IPS-15b (cell line): ENCODE data around the gene LEMD1.
"Not testable (repeated sequence)": the region's sequence is repeated elsewhere in the genome, so short reads cannot be mapped to it uniquely, and the experiment has no call there.

Source experiments
- H3K27me3 ChIP-seq: one replicate; pipeline ENCODE4 v1.6.1; 2013; ENCODE audit warnings: low read length; ENCODE audit not compliant: control insufficient read depth, insufficient read depth
- H3K36me3 ChIP-seq: one replicate; pipeline ENCODE4 v1.6.1; 2013; ENCODE audit warnings: low read length; ENCODE audit not compliant: control insufficient read depth, insufficient read depth
- H3K4me1 ChIP-seq: one replicate; pipeline ENCODE4 v1.6.1; 2013; ENCODE audit warnings: mild to moderate bottlenecking, low read length; ENCODE audit not compliant: control insufficient read depth, insufficient read depth
- H3K4me3 ChIP-seq: one replicate; pipeline ENCODE4 v1.5.1; 2013; ENCODE audit warnings: low read depth, low read length
- H3K9ac ChIP-seq: one replicate; pipeline ENCODE4 v1.6.1; 2013; ENCODE audit warnings: low read depth, mild to moderate bottlenecking, low read length
- H3K9me3 ChIP-seq: one replicate; pipeline ENCODE4 v1.6.1; 2013; ENCODE audit warnings: mild to moderate bottlenecking, low read length; ENCODE audit not compliant: control insufficient read depth, insufficient read depth

The LEMD1 gene

DNA sequence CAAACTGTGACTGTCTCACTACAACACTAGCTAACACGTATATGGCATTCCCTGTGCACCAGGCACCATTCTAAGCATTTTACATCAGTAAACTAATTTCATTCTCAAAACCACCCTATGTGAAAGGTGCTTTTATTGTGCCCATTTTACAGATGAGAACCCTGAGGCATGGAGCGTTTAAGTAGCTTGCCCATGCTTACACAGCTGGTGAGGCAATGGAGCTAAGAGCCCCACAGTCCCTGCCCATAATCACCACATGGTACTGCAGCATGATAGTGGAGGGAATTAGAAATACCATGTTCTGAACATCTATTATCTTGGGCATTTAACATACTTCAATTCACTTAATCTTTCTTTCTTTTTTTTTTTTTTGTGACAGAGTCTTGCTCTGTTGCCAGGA lies 34.0 kb downstream of the LEMD1 start:
- Histone ChIP-seq H3K9ac (no peak overlapping the region), H3K4me3 (no peak overlapping the region), H3K9me3 (no peaks in the 10 kb centered on the region), H3K27me3 (no peaks in the 10 kb centered on the region), H3K4me1 (no peaks in the 10 kb centered on the region), H3K36me3 (no peaks in the 10 kb centered on the region)

DNA sequence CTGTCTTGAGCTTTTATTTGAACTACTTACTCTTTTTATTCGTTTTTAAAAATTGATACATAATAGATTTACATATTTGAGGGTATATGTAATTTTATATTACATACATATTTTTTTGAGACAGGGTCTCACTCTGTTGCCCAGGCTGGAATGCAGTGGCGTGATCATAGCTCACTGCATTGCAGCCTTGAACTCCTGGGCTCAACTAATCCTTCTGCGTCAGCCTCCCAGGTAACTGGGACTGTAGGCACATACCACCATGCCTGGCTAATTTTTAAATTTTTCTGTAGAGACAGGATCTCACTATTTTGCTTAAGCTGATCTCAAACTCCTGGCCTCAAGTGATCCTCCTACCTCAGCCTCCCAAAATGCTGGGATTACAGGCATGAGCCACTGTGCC lies 38.9 kb downstream of the LEMD1 start:
- H3K9ac ChIP-seq, H3K4me1 ChIP-seq, H3K9me3 ChIP-seq, H3K36me3 ChIP-seq, H3K4me3 ChIP-seq, H3K27me3 ChIP-seq: not testable (repeated sequence)

DNA sequence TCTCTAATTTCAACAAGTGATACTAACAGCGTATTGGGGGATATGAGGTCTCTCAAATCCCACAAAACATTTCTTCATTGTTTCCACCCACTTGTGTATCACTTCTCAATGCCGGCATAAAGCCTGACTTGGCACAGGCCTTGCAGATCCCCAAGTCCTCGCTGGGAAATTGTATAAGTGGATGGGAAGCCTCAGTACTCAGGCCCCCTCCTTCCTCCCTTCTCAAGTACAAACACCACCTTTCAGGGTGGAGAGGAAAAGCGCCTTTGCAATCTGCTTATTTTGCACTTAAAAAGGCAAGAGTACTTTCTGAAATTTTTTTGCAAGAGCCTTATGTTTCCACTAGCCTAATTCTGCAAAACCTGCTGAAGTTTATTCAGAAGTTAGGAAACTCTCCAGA lies 39.3 kb downstream of the LEMD1 start:
- Histone ChIP-seq H3K4me3 (no peak overlapping the region), H3K27me3 (no peaks in the 10 kb centered on the region), H3K36me3 (no peaks in the 10 kb centered on the region), H3K9ac (no peak overlapping the region), H3K9me3 (no peaks in the 10 kb centered on the region), H3K4me1 (peaks cover 5% of the 10 kb centered on the region)

DNA sequence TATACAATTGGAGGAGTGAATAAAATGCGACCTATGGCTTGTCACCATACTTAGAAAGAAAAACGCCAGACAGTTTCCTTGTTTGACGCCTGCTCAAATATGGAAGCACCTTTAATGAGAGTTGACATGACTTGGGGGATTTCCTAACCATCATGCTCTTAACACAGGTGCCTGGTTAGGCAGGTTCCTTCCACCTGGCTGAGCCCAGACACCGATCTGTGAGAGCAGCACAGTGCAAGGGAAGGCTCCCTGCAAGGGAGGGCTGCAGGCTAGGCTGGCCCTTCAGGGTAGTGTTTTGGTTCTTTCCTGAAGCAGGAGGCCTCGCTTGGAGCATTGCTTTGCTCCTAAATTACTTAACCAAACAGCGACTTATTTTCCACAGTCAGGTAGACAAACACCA lies 40.6 kb downstream of the LEMD1 start:
- Histone ChIP-seq H3K27me3 (no peaks in the 10 kb centered on the region), H3K4me1 (peaks cover 5% of the 10 kb centered on the region), H3K4me3 (no peak overlapping the region), H3K36me3 (no peaks in the 10 kb centered on the region), H3K9me3 (no peaks in the 10 kb centered on the region), H3K9ac (no peak overlapping the region)

DNA sequence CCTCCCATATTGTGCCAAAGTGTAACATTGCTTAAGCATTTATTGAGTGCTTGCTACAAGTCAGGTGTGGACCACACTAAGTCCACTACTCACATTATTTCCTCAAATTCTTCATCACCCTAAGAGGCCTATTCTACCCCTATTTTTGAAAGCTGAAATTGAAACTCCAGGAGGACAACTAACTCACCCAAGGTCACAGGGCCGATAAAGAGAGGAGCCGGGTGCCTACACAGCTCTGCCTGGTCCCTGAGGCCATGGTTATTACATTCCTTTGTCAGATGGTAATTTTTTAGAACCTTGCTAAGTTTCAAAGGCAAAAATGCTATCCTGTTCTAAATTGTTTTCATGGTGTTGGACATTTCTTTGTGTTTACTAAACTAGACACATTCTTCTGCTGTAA lies 41.0 kb downstream of the LEMD1 start:
- H3K36me3 ChIP-seq, result no peaks in the 10 kb centered on the region
- H3K27me3 ChIP-seq, result no peaks in the 10 kb centered on the region
- H3K9me3 ChIP-seq, result no peaks in the 10 kb centered on the region
- H3K9ac ChIP-seq, result no peak overlapping the region
- peaks cover 7% of the 10 kb centered on the region for H3K4me1 ChIP-seq
- no peak overlapping the region for H3K4me3 ChIP-seq

DNA sequence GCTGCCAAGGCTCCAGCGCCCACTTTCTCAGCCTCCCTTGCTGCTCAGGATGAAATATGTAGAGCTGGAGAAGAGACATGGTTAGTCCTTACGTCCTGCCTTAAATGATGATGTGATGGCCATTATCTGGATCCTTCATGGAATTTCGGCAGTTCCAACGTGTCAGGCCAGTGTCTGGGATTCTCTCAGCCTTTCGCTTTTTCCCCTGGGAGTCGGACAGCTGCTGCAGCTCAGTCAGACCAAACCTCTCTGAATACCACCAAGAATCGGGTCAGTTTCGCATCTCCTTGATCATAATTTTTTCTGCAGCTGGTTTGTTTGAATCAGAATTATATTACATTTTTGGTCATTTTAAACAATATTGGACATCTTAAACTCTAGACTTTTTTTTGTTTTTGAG lies 42.8 kb downstream of the LEMD1 start:
- Histone ChIP-seq H3K36me3 (no peaks in the 10 kb centered on the region), H3K27me3 (no peaks in the 10 kb centered on the region)

DNA sequence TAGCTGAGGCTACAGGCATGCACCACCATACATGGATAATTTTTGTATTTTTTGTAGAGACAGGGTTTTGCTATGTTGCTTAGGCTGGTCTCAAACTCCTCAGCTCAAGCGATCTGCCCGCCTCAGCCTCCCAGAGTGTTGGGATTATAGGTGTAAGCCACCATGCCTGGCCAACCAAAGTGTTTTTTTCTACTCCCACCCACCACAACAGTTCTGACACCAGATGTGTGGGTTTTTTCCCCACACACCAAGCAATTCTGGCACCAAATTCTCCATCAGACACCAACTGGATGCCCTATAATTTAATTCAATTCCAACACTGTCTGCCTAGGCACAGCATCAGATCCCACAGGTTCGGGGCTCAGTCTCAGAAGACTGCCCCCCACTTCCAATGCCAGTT lies 44.5 kb downstream of the LEMD1 start:
- Histone ChIP-seq H3K4me1 (peaks cover 33% of the 10 kb centered on the region), H3K27me3 (no peaks in the 10 kb centered on the region), H3K9ac (no peak overlapping the region), H3K9me3 (no peaks in the 10 kb centered on the region), H3K36me3 (no peaks in the 10 kb centered on the region), H3K4me3 (no peak overlapping the region)

More for the DNA sequence above, 42.8 kb downstream of the LEMD1 start:
- Histone ChIP-seq H3K4me1 (peaks cover 21% of the 10 kb centered on the region), H3K4me3 (no peak overlapping the region), H3K9ac (no peak overlapping the region), H3K9me3 (no peaks in the 10 kb centered on the region)

DNA sequence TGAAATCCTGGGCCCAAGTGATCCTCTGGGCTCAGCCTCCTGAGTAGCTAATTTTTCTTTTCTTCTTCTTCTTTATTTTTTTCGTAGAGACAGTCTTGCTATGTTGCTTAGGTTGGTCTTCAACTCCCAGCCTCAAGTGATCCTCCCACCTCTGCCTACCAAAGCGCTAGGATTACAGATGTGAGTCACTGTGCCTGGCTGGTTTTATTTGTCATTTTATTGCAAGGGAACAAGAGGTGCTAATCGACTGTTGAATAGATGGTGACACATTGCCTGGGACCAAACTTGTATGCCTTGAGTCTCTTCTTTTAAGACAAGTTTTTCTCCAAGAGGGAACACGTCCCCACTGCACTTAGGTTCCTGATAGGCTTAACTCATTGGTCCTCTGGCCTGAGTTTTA lies 45.1 kb downstream of the LEMD1 start:
- Histone ChIP-seq H3K9me3 (no peaks in the 10 kb centered on the region), H3K4me1 (peaks cover 37% of the 10 kb centered on the region), H3K36me3 (no peaks in the 10 kb centered on the region), H3K27me3 (no peaks in the 10 kb centered on the region), H3K4me3 (no peak overlapping the region), H3K9ac (no peak overlapping the region)

DNA sequence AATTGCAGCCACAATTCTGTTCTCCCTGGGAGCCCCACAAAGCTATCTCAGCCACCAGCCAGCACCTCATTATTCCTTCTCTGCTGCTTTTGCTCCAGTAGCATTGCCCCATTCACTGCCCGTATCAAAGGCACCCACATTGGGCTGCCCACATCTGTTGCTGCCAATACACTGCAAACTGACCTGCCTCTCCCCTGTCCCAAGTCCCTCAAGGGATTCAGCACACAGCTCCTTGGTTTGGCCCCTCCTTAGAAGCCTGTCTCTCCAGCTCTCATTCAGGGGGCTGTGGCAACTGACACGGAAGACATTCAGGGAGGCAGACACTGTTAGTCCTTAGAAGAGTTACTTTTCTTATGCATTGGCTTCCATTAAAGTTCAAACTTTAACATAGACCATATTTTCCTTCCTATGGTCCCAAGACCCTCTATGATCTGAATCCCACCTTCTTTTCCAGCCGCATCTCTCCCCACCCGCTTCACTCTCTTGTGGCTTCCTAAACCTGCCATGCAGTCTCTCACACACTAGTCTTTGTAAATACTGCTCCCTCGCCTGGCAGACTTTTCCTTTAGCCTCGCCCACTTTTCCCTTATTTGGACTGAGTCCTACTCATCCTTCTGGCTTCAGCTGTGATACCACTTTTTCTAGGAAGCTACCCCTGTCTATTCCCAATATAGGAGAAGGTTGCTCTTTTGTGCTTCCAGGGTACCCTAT lies 45.9 kb downstream of the LEMD1 start:
- Histone ChIP-seq H3K27me3 (no peaks in the 10 kb centered on the region), H3K4me1 (peaks cover 37% of the 10 kb centered on the region), H3K4me3 (no peak overlapping the region), H3K9ac (no peak overlapping the region), H3K36me3 (no peaks in the 10 kb centered on the region), H3K9me3 (no peaks in the 10 kb centered on the region)

DNA sequence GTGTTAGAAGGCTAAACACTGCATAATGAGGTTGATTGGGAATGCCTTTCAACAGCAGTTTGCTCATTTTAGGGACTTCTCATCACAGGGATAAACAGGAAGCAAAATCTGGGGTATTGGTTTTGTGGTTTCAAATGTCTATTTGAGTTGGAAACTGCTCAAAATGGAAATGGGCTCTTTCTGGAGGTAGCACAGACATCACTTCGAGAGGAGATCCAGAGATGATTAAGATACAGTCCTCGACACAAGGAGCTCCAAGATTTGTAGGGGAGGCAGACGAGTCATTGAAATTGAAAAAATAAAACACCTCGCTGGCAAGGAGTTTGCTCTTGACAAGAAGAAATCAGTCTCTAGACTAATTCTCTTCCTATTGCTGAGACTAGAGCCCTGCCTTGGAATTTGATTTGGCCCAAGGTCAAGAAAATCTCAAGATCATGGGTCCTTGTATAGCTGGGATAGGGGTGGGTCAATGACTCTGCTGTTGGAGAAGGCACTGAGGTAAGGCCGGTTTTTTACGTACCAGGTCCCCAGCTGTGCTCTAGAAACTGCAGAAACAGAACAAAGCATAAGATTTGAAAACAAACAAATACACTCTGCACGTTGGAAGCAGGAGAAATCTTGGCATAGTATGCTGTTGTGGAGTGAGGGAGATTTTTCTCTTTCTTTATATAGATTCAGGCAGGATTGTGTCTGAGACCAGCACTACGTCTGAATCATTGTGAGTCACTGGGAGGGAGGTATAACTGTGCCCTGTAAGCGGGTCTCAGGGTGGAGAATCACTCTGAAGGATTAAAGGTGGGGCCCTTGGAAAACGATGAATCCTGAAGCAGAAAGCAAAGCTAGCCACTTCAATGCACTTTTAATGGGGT lies 47.4 kb downstream of the LEMD1 start:
- H3K4me1 ChIP-seq, result peaks cover 37% of the 10 kb centered on the region

DNA sequence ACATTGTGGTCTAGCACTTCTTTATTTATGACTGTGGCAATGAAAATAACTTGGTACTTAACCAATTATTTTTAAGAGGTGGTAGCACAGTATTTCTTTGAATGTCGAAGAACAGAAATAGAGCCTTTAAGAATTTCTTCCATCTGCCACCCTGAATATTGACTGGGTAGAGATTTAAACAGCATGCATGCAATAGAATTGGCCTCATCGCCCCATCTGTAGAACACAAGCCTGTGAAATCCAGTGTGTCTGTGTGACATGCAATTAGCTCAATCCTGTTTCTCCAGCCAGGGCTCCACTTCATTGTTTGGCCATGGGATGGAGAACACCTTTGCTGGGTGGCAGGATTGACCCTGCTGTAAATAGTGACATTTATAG lies 48.1 kb downstream of the LEMD1 start:
- Histone ChIP-seq H3K9ac (no peak overlapping the region), H3K27me3 (no peaks in the 10 kb centered on the region), H3K9me3 (no peaks in the 10 kb centered on the region), H3K4me1 (peaks cover 37% of the 10 kb centered on the region), H3K4me3 (no peak overlapping the region), H3K36me3 (no peaks in the 10 kb centered on the region)

More for the DNA sequence above, 47.4 kb downstream of the LEMD1 start:
- Histone ChIP-seq H3K36me3 (no peaks in the 10 kb centered on the region), H3K9me3 (no peaks in the 10 kb centered on the region), H3K27me3 (no peaks in the 10 kb centered on the region), H3K4me3 (no peak overlapping the region), H3K9ac (no peak overlapping the region)
